Amniotic stem cell (primary cell): ENCODE measurements around the gene ABCG4.
"Not testable (repeated sequence)": the region's sequence is repeated elsewhere in the genome, so short reads cannot be mapped to it uniquely, and the experiment has no call there.

ENCODE experiments used
- DNase-seq: peaks from one replicate; lab custom pipeline; 2025; lab: John Stamatoyannopoulos, UW

Gene ABCG4

DNA sequence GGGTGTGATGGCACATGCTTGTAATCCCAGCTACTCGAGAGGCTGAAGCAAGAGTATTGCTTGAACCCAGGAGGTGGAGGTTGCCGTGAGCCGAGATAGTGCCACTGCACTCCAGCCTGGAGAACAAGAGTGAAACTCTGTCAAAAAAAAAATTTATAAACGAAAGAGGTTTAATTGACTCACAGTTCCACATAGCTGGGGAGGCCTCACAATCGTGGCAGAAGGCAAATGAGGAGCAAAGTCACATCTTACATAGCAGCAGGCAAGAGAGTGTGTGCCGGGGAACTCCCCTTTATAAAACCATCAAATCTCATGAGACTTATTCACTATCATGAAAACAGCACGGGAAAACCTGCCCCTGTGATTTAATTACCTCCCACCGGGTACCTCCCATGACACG lies 35.5 kb downstream of the ABCG4 start:
- DNase-seq: not testable (repeated sequence)

- no peak for DNase-seq
Measured at GRCh38 chr11:119185981-119186634, 37.3 kb downstream of the ABCG4 start.

DNA sequence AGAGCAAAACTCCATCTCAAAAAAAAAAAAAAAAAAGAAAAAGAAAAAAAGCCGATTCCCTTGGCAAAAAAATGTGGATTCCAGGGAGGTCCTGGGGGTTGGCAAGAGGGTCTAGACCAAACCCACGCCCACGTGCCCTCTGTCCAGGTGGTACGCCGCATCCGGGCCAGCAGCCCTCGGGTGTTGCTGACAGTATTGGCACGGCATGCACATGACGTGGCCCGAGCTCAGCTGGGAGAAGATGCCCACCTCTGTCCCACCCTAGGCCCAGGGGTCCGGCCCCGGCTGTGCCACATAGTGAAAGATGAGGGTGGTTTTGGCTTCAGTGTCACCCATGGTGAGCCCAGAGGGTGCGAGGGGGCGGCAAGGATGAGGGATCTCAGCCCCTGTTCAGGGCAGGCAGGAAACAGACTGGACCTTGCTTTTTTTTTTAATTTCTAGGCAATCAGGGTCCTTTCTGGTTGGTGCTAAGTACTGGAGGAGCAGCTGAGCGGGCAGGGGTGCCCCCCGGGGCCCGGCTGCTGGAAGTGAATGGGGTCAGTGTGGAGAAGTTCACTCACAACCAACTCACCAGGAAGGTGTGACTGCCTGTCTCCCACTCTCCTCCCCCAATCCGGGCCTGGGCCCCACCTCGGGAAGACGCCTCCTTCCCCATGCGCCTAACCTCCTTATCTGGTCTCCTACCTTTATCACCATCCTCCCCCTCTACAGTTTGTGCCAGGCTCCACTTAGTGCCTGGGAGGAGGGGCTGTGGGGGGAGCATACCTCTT lies 38.5 kb downstream of the ABCG4 start:
- no peak for DNase-seq

GRCh38 chr11:119188067-119188466 lies 39.2 kb downstream of the ABCG4 start:
- no peak for DNase-seq

- no peak for DNase-seq
Measured at GRCh38 chr11:119188887-119189286, 40.0 kb downstream of the ABCG4 start.

GRCh38 chr11:119189393-119189792 lies 40.5 kb downstream of the ABCG4 start:
- DNase-seq: no peak

- no peak for DNase-seq
Measured at GRCh38 chr11:119190531-119190930, 41.7 kb downstream of the ABCG4 start.

DNA sequence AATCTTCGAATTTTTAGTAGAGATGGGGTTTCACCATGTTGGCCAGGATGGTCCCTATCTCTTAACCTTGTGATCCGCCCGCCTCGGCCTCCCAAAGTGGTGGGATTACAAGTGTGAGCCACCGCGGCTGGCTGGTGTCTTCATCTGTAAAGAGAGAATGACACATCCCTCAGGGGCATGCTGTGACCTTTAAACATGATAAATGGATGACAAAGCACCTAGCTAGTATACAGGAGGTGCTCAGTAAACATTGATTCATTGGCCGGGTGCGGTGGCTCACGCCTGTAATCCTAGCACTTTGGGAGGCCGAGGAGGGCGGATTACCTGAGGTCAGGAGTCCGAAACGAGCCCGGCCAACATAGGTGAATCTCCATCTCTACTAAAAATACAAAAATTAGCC lies 42.4 kb downstream of the ABCG4 start:
- not testable (repeated sequence) for DNase-seq

GRCh38 chr11:119192111-119192510 lies 43.3 kb downstream of the ABCG4 start:
- no peak for DNase-seq

- DNase-seq: no peak
Measured at GRCh38 chr11:119193001-119193400, 44.1 kb downstream of the ABCG4 start.

DNA sequence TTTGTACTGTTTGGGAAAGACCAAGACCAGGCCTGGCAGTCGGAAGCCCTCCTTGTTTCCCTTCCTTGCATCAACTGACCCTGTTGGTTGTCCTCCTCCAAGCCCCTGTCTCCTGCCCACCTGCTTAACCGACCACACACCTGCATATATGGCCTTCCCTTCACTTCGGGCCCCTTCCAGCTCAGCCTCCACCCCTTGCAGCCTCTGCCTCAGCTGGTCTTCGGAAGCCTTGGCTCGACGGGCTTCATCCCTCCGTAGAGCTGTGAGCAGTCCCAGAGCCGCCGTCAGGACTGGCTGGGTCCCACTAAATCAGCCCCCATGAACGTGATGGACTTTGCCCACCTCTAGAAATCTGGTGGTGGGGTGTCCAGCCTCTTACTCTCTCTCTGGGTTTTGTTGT lies 44.8 kb downstream of the ABCG4 start:
- no peak for DNase-seq

DNA sequence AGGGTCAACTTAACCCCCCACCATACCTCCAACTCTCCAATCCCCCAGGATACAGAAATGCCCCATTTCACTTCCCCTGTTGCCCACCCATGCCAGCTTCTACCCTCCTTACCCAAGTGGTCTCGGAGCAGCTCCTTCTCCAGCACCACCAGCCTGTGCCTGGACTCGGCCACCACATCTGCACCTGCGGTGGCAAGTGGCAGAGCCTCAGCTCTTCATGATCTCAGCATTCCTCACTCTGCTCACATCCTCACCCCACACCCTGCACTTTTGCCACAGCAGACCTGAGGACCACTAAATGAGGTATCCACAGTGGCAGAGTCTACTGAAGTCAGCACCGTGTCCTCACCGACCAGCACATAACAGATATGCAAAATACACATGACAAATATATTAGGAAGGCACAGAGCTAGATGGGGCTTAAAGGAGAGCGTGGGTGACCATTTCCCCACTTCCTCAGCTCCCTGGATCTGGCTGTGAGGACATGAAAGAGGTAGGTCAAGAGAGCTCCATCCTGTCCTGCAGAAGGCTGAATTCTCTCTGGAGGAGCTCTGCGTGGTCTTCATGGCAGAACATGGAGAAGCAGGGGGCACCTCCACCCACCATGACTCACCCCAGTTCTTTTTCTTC lies 46.1 kb downstream of the ABCG4 start:
- DNase-seq: no peak

GRCh38 chr11:119195680-119196079 lies 46.8 kb downstream of the ABCG4 start:
- peak; percentile 34 for DNase-seq

GRCh38 chr11:119196833-119197483 lies 48.1 kb downstream of the ABCG4 start:
- peak; percentile 54 for DNase-seq

DNA sequence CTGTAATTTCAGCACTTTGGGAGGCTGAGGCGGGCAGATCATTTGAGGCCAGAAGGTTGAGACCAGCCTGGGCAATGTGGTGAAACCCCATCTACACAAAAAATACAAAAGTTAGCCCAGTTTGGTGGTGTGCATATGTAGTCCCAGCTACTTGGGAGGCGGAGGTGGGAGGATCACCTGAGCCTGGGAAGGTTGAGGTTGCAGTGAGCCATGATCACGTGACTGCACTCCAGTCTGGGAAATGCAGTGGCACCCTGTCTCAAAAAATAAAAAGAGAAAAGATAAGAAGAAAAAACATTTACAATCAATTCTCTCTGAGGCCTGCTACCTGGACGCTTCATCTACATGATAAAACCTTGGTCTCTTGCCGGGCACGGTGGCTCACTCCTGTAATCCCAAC lies 50.1 kb downstream of the ABCG4 start:
- no peak for DNase-seq

DNA sequence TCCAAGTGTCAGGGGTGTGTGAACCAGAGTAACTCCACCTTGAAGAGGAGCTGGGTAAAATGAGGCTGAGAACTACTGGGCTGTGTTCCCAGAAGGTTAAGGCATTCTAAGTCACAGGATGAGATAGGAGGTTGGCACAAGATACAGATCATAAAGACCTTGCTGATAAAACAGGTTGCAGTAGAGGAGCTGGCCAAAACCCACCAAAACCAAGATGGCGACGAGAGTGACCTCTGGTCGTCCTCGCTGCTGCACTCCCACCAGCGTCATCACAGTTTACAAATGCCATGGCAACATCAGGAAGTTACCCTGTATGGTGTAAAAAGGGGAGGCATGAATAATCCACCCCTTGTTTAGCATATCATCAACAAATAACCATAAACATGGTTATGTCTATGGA lies 52.4 kb downstream of the ABCG4 start:
- DNase-seq: not testable (repeated sequence)

GRCh38 chr11:119202554-119202953 lies 53.7 kb downstream of the ABCG4 start:
- no peak for DNase-seq

DNA sequence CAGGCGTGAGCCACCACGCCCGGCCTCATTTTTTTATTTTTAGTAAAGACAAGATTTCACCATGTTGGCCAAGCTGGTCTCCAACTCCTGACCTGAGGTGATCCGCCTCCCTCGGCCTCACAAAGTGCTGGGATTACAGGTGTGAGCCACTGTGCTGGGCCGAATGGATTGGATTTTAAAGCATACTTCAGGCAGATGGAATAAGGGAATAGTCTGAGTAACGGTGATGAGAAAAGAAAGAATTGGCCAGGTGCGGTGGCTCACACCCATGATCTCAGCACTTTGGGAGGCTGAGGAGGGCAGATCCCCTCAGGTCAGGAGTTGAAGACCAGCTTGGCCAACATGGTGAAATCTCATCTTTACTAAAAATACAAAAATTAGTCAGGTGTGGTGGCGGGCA lies 55.2 kb downstream of the ABCG4 start:
- no peak for DNase-seq

DNA sequence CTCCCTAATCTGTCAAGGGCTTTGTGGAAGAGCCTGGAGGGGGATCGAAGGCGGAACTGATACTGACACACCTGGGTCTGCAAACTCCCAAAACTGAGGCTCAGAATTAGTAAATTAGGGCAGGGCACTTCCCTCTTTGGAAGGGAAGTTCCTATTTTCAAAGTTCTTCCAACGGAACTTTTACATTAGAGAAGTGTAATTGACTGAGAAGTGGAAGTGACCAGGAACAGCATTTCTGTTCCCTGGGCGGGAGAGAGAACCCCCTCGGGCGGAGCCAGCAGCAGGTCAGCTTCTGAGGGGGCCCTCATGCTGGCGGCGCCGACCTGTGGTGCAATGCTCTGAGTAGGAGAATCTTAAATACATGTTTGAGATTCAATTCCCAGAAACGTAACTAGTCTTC lies 56.2 kb downstream of the ABCG4 start:
- DNase-seq: no peak

GRCh38 chr11:119205574-119206510 lies 57.0 kb downstream of the ABCG4 start, which contains the start of gene CBL:
Gene CBL, plus strand, starts transcription at chr11:119206339. Its CDS starts 79 bp downstream, at chr11:119206418.
- peak; percentile 88 for DNase-seq
